HG03108 (cell line): ENCODE data around the gene GPX7.
"Not testable (repeated sequence)": the region's sequence is repeated elsewhere in the genome, so short reads cannot be mapped to it uniquely, and the experiment has no call there.

ENCODE experiments used
- ATAC-seq: cut with Tn5 transposase; IDR thresholded peaks from one replicate; pipeline ENCODE4 v1.9.1; 2021; ENCODE audit warnings: moderate library complexity; ENCODE audit not compliant: unreplicated experiment

GPX7 gene

DNA sequence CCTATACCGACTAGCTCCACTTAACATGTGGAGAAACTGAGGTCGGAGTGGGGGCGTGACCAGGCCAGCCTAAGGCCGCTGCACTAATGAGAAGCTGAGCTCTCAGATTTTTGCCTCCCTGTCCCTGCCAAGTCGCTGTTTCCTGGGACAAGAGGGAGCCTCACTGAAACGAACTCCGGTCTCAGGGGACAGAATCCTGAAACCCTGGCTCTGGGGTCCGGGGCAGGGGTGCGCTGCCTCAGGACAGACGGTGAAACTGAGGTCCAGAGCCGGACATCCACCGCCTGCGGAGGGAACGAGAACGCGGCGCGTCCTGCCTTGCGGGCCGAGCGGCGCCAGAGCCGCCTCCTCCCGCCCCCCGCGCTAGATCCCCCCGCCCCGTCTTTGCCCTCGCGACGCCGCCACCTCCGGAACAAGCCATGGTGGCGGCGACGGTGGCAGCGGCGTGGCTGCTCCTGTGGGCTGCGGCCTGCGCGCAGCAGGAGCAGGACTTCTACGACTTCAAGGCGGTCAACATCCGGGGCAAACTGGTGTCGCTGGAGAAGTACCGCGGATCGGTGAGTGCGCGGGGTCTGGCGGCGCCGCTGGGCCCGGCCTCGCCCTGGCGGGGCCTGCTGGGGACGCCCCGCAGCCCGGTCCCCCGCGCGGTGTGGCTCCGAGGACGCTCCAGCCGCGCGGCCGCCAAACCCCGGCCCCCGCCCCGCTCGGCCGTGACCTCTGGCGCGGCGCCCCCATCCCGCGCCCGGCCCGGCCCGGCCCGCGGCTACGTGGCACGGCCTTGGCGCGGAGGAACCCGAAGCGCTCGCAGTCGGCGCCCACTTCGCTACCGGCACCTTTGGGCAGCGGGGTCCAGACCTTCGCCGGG, at the start of gene GPX7:
Gene GPX7 (plus strand): TSS at position 381 of the 865 bp plus-strand sequence. CDS start 39 bp downstream, at position 420.
- no peak for ATAC-seq

DNA sequence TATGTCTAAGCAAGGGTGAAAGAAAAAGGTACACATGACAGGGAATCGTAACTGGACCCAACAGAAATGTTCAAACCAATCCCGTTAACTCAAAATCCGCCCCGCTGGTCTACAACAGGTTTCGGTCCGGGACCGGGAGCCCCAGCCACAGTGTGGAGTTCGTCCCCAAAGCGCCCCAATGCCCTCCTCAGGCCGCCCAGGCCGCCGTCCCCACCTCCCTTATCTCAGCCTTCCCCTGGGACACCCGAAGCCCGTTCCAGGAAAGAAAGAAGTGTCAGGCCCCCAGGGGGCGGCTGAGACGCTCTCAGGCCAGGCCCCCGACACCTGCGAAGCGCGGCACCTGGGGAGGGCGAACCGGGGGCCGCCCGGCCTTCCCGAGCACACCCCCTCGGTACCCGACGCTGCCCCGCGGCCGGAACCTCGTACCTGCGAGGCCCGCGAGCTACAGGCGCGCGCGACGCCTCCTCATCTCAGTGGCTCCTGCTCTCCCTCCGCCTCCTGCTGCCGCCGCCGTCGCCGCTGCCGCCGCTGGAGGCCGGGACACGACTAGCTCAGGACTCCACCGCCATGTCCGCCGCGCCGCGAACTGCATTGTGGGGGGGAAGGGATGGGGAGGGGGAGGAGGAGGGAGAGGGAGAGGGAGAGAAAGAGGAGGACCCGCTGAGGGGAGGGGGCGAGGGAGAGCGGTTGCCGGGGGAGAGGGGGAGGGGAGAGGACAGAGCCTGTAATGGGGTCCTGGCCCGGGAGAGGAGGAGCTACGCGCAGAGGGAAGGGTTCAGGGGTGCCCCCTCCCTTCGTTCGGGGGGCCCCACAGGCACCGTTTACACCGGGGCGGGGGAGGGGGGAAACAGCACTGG, 49.4 kb upstream of the GPX7 start, which contains the start of gene TUT4:
Gene TUT4 (minus strand): TSS at position 588 of the 857 bp plus-strand sequence. CDS start 26,812 bp downstream, outside the sequence.
- ATAC-seq, result peak; percentile 37

DNA sequence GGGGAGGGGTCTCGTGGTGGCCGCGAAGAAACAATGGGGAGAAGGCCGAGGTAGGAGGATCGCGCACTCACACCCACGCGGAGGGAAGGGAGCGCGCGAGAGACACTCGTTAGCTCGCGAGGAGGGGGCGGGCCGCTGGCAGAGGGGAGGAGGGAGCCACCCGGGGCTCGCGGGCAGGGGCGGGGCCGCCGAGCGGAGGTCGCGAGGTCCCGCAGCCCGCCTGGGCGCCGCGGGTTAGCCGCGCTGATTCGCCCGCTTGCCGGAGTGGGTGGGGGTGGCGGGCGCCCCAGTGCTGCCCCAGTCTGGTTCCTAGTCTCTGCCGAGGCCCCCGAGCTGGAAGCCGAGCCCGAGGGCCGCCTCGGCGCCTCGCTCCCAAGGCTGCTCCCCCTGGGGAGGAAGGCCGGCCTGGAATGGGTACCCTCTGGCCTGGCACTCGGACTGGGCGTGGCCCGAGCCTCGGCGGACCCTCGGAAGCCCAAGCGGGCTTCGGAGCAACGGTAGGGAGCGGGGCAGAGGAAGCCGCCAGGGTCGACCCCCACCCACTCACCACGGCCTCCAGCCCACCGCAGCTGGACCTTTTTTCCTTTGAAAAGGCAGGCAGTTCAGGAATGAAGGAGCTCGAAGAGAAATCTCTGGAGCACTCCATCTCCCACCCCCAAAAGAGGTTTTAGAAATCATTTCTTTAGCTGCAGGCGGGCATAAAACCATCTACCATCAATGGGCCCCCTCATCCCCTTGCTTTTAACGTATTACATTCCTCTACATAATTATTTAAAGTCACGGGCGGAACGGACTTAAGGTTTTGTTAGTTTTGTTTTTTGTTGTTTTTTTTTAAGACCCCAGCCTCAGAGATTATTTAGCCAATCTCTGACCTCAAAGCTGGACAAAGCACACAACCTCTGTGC, 48.6 kb upstream of the GPX7 start:
- ATAC-seq, result peak; percentile 54

DNA sequence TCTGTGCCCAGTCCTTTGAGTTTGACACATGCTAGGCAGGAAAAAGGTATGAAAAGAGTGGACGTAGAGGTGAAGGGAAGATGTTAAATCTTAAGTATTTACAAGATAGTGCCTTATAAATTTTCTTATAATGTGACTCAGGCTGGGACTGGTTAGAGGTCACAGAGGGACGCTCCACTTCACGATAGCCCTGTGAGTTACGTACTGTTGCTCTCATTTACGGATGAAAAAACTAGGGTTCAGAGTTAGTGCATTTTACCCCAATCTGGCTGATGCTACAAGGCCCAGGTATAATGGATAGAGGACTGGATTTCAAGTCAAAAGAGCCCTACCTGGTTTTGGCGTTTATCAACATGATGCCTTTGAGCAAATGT, 47.9 kb upstream of the GPX7 start:
- no peak for ATAC-seq

DNA sequence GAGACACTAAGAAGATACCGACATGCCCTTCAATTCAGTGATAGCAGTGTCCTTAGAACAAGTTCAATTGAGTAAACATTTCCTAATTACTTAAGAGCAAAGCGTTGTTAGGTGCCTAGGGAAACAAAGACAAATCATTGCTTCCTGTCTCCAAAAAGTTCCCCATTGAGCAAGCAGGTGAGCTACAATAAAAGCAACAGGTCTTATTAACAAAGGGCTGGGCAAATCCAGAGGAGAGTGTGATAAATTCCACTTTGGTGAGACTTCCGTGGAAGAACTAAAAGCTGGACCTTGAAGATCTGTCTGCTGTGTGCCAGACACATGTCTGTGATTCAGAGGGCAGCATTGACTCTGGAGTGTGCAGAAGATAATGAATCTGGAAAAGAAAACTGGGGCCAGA, 47.4 kb upstream of the GPX7 start:
- no peak for ATAC-seq

DNA sequence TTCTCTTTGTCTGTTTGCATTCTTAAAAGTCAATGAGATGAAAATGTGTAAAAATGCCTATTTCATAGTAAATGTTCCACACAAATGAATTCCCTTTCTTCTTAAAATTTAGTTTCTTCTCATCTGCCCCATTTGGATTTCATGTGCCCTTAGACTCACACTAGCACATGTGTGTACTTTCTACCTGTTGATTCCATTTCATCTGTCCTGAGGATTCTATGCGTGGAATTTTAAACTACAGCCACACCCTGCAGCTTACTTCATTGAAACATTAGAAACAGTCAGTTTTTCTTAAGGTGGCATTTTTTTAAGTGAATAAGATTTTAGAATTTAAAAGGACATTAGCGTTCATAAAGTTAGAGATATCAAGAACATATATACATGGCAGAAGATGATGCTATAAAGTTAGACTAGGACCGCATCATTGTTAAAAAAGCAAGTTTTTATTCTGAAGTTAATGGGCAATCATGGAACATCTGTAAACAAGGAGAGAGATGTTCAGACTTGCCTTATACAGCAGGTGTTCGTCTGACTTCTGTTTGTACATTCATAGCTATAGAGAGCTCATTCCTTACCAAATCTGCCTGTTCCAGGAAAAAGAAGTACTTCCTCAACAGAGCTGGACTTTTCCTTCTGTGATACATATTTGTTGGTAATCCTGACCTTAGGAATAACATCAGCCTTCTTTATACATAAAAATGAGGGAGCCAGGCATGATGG, 45.4 kb upstream of the GPX7 start:
- ATAC-seq, result no peak

DNA sequence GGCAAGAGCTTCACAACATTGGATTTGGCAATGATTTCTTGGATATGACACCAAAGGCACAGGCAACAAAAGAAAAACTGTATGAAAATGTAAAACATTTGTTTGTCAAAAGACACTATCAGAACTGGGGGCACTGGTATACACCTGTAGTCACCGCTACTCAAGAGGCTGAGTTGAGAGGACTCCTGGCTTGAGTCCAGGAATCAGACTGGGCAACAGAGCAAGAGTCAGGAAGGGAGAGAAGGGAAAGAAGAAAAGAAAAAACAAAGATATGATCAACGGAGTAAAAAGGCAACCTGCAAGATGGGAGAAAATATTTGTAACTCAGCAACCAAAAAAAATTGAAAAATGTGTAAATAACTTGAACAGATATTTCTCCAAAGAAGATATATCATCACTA, 43.2 kb upstream of the GPX7 start:
- ATAC-seq, result no peak

DNA sequence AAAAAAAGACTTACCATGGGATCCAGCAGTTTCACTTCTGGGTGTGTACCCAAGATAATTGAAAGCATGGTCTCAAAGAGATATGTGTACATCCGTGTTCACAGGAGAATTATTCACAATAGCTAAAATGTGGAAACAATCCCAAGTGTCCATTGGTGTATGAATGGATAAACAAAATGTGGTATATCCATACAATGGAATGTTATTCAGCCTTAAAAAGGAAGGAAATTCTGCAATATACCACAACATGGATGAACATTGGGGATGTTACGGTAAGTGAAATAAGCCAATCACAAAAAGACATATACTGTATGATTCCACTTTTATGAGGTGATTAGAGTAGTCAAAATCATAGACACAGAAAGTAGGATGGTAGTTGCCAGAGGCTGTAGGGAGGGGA, 42.3 kb upstream of the GPX7 start:
- no peak for ATAC-seq

DNA sequence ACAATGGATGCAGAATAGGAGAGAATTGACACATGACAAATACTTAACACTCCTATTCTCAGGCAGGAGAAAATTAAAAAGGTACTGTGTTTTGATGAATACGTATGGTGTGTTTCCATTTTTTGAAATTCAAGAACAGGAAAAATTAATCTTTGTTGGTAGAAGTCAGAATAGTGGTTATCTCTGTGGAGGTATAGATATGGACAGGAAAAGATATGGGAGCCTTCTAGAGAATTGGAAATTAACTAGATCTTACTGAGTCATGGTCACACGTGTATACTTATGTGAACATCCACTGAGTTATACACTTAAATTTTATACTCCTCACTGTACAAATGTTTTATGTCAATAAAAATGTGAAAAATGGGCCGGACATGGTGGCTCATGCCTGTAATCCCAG, 39.4 kb upstream of the GPX7 start:
- ATAC-seq, result no peak

DNA sequence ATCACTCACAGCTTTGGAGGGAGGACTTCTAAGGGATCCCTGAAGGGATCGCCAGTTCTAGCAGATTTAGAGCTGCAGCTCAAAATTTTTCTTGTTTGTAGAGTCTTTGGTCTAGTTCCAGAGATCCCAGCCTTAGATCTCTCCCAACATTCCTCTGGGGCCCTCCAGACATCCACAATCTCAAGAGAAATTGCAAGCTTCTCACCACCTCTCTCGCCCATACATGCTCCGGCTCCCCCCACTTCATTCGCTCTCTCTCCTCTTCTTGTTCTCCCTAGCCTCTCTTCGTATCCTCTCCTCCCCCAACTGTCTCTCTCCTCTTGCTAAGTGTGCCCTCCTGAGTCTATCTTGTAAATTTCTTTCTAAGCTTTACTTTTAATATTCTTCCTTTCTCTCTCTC, 34.2 kb upstream of the GPX7 start:
- ATAC-seq, result no peak

DNA sequence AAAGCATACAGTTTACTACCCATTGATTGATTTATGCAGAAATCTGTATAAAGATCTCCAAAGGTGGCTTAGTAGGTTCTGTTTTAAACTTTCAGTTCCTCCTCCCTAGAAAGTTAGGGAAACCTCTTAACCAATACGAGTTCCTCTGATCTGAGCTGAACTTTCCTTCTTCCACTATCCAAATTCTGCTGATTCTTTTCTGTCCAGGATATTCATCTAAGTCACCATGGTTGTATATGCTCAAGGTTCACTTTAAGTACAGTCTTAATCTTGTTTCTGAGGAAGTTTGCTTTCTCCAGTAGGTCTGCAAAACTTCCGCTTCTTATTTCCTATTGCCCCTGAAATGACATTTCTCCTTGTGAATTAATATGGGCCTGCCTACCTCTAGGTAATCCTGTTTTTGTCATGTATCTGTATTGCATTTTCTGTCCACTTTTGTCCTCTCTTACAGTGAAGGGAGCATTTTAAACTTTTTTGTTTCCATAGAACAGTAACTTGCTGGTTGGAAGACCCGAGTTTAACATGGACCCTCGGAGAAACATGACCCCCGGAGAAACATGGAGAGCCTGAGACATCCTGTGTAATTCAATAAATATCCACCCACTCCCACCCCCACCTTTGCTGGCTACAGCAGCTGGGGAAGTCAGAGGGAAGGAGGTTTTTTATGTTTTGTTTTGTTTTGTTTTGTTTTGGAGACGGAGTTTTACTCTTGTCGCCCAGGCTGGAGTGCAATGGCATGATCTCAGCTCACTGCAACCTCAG, 32.5 kb upstream of the GPX7 start:
- no peak for ATAC-seq

DNA sequence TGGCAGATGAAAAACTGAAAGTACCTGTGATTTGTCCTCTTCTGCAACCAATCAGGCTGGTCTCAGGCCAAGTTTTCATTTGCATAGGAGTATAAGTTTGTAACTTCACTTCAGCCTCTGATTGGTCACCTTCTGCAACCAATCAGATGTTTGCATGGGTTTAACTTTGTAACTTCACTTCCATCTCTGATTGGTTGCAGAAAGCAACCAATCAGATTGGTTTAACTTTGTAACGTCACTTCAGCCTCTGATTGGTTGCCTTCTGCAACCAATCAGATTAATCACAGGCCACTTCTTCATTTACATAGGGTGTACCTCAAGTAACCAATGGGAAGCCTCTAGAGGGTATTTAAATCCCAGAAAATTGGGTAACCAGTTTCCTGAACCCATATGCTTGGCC, 30.4 kb upstream of the GPX7 start:
- no peak for ATAC-seq

DNA sequence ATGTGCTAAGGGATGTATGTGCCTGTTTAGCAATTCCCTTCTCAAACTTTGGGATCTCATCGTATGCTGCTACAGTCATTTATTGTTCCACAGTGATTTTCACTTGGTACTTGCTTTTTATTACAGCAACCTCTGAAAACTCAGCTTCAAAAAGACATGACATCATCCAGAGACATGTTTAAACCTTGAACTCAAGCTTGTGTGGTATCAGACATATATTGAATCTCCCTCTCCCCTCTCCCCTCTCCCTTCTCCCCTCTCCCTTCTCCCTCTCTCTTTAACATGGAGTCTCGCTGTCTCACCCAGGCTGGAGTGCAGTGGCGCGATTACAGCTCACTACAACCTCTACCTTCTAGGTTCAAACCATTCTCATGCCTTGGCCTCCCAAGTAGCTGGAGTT, 29.8 kb upstream of the GPX7 start:
- no peak for ATAC-seq

DNA sequence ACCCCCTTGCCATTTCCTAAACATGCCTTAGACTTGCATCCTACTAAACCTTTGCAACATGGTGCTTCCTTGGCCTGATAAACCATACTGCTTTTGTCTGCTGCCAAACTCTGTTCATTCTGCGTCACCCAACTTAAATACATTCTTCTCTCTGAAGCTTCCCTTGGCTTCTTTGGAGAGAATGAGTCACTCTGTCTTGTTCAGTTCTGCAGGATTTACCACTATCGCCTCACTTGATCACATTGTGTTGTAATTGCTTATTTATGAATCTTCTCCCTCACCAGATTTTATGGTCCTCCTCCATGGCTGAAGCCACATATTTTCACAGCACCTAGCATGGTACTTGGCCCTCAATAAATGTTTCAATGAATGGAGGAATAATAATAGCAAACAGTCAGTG, 27.6 kb upstream of the GPX7 start:
- ATAC-seq, result no peak

DNA sequence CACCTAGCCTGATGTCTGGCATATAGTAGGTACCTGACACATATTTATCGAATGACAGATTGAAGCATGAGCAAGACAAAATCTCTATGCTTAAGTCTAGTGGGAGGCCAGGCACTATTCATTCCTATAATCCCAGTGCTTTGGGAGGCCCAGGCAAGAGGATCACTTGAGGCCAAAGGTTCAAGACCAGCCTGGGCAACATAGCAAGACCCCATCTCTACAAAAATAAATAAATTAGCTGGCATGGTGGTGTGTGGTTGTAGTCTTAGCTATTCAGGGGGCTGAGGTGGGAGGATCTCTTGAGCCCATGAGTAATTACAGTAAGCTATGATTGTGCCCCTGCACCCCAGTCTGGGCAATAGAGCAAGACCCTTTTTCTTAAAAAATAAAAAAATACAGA, 26.1 kb upstream of the GPX7 start:
- no peak for ATAC-seq

DNA sequence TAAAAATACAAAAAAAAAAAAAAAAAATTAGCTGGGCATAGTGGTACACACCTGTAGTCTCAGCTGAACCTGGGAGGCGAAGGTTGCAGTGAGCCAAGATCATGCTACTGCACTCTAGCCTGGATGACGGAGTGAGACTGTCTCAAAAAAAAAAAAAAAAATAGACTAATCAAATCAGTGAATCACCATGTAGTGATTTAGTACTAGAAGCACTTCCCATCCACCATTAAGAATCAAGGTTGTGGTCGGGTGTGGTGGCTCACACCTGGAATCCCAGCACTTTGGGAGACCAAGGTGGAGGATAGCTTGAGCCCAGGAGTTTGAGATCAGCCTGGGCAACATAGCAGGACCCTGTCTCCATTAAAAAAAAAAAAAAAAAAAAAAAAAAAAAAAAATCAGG, 24.1 kb upstream of the GPX7 start:
- not testable (repeated sequence) for ATAC-seq

DNA sequence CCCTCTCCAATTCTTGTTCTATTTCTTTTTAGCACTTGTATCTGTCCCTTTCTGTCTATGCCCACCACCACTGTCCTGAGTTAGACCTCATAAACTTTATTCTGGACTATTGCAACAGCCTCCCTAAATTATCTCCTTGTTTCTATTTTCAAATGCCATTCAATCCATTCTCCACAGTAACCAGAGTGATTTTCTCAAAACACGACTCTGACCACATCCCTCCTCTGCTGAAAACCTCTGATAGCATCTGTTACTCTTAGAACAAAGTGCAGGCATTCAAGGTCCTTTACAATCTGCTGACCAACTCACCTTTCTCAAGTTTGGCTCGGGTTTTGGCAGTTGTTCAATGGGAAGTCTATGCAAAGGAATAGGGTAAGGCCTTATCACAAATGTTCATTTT, 22.8 kb upstream of the GPX7 start:
- no peak for ATAC-seq

DNA sequence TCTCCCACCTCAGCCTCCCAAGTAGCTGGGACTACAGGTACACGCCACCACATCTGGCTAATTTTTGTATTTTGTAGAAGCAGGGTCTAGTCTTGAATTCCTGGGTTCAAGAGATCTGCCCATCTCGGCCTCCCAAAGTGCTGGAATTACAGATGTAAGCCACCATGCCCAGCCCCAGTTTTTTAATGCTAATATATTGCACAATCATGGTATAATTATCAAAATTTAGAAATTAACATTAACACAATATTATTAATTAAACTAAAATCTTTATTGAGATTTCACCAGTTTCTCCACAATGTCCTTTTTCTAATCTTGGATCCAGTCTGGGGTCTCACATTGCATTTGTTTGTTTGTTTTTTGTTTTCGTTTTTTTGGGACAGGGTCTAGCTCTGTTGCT, 21.9 kb upstream of the GPX7 start:
- ATAC-seq, result no peak

DNA sequence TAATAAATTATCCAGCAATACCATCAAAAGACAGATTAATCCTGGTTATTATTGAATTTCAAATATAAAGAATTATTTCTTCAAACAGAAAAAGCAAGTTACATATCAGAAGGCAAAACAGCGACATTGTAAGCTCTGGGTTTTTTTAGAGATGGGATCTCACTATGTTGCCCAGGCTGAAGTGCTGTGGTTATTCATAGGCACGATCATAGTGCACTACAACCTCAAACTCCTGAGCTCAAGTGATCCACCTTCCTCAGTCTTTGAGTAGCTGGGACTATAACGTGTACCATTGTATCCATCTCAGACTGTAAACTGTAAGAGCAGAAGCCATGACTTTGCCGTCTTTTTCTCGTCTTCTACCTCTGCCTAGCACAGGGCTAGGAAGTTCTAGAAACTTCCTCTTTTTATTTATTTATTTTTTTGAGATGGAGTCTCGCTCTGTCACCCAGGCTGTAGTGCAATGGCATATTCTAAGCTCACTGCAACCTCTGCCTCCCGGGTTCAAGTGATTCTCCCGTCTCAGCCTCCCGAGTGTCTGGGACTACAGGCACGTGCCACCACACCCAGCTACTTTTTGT, 20.0 kb upstream of the GPX7 start:
- no peak for ATAC-seq
